CD4-positive, alpha-beta memory T cell (primary cell): ENCODE measurements around the gene CAB39. TPM values are rescaled to one million over a fixed set of nuclear protein-coding genes. Genes with fewer than 3 reads are reported as not detected.

ENCODE experiments used
- CTCF ChIA-PET: fragments of 350-600 bp; sonication (Branson Sonifier 250); formaldehyde crosslinking; loops from one replicate; lab custom pipeline; 2021; ENCODE audit warnings: inconsistent platforms; ENCODE audit not compliant: partially characterized antibody; lab: Charles Lee
- POLR2A ChIA-PET: fragments of 350-600 bp; sonication (Branson Sonifier 250); formaldehyde crosslinking; loops from one replicate; lab custom pipeline; 2021; ENCODE audit not compliant: partially characterized antibody; lab: Charles Lee
- DNase-seq, 5 donors: peaks; one replicate each; pipeline versions ENCODE4 v3.0.0 to v3.0.0-alpha.2; 2020 to 2022; ENCODE audit warnings: mixed read lengths in 1 of 5
- H3K27ac ChIP-seq: one replicate; pipeline ENCODE4 v1.7.0; 2013; ENCODE audit warnings: low read depth, low read length
- H3K27me3 ChIP-seq: 2 replicates; pipeline ENCODE4 v1.7.0; 2013; ENCODE audit warnings: mild to moderate bottlenecking, low read length, moderate library complexity; ENCODE audit not compliant: insufficient read depth
- H3K36me3 ChIP-seq: 2 replicates; pipeline ENCODE4 v1.7.0; 2013; ENCODE audit warnings: mild to moderate bottlenecking, low read length, moderate library complexity; ENCODE audit not compliant: insufficient read depth
- H3K4me1 ChIP-seq: 2 replicates; pipeline ENCODE4 v1.7.0; 2013; ENCODE audit warnings: mild to moderate bottlenecking, low read length, moderate library complexity; ENCODE audit not compliant: insufficient read depth
- H3K4me3 ChIP-seq, 2 donors: one replicate each; pipeline ENCODE4 v1.7.0; 2013; ENCODE audit warnings: low read length in 2 of 2, mild to moderate bottlenecking in 1 of 2
- H3K9me3 ChIP-seq, 2 donors: one replicate each; pipeline ENCODE4 v1.7.0; 2013; ENCODE audit warnings: low read length in 2 of 2, control low read depth in 1 of 2; ENCODE audit not compliant: control insufficient read depth in 1 of 2
- H3K27ac Mint-ChIP-seq, 7 donors: one replicate each; pipeline ENCODE4 v1.8.0; 2020 to 2021; ENCODE audit warnings: mixed read lengths in 7 of 7, mild to moderate bottlenecking in 6 of 7, inconsistent platforms in 3 of 7, moderate library complexity in 3 of 7
- H3K27me3 Mint-ChIP-seq, 2 donors: one replicate each; pipeline ENCODE4 v1.8.0; 2020 to 2021; ENCODE audit warnings: mixed read lengths in 2 of 2
- H3K36me3 Mint-ChIP-seq, 2 donors: one replicate each; pipeline ENCODE4 v1.8.0; 2020 to 2021; ENCODE audit warnings: mixed read lengths in 2 of 2, inconsistent platforms in 1 of 2, mild to moderate bottlenecking in 1 of 2
- H3K4me1 Mint-ChIP-seq, 4 donors: one replicate each; pipeline ENCODE4 v1.8.0; 2020 to 2021; ENCODE audit warnings: mixed read lengths in 4 of 4, mild to moderate bottlenecking in 1 of 4
- H3K4me3 Mint-ChIP-seq, 8 donors: one replicate each; pipeline ENCODE4 v1.8.0; 2020 to 2021; ENCODE audit warnings: mixed read lengths in 8 of 8, mild to moderate bottlenecking in 7 of 8, moderate library complexity in 6 of 8, inconsistent platforms in 3 of 8
- H3K9me3 Mint-ChIP-seq, 8 donors: one replicate each; pipeline ENCODE4 v1.8.0; 2020 to 2021; ENCODE audit warnings: mixed read lengths in 8 of 8, mild to moderate bottlenecking in 5 of 8, inconsistent platforms in 3 of 8, moderate library complexity in 1 of 8
- intact Hi-C: fragments of 100-400 bp; cut with micrococcal nuclease; formaldehyde crosslinking; loops from one replicate; pipeline ENCODE4 v1.15.1; 2023
- polyA plus RNA-seq, 2 donors: library from polyadenylated mRNA; unstranded; fragments of 300-500 nt; fragmentation: Illumina TruSeq; gene quantifications; one replicate each; pipeline ENCODE4 v1.2.3, GENCODE V29; 2021
- total RNA-seq, 2 experiments: library from RNA; stranded (reverse); gene quantifications; one replicate each; pipeline ENCODE4 v1.2.3, GENCODE V29; 2021

The CAB39 gene
- total and polyA plus RNA-seq, 4 experiments from 2014 or later = 80.8 to 115 (median 100) TPM

DNA sequence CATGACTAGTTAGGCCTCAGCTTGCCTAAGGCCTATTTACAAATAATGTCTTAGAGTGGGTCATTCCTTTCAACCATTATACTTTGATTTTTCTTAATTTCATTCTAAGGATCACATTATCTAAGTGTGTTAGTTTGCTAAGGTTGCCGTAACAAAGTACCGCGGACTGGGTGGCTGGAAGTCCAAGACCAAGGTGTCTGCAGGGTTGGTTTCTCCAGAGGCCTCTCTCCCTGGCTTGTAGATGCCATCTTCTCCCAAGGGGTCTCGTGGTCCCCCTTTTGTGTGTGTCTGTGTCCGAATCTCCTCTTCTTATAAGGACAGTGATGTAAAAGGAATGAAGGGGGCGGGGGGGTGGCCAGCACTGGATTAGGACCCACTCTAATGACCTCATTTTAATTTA lies 133.7 kb downstream of the CAB39 start:
- Mint-ChIP-seq H3K4me3 (no peak overlapping the region), H3K36me3 (no peaks in the 10 kb centered on the region), H3K9me3 (no peaks in the 10 kb centered on the region), H3K27ac (no peak overlapping the region), H3K27me3 (peaks cover 16 to 24% of the 10 kb centered on the region in 2 donors), H3K4me1 (peaks cover 5 to 10% (median 7%) of the 10 kb centered on the region in 4 donors)
- Histone ChIP-seq H3K27me3 (no peaks in the 10 kb centered on the region), H3K36me3 (no peaks in the 10 kb centered on the region), H3K4me1 (peaks cover 8% of the 10 kb centered on the region), H3K27ac (no peak overlapping the region), H3K4me3 (no peak overlapping the region), H3K9me3 (no peaks in the 10 kb centered on the region)
- DNase-seq = no peak
- ChIA-PET POLR2A (no interaction called here), CTCF (interaction anchor here (1.1 to 8.6 kb wide), 5 partner anchors 9 to 140 kb away, joined by 3 to 80 read pairs (median 9); no protein-coding TSS in a partner anchor)
- intact Hi-C loops = no loop called here

DNA sequence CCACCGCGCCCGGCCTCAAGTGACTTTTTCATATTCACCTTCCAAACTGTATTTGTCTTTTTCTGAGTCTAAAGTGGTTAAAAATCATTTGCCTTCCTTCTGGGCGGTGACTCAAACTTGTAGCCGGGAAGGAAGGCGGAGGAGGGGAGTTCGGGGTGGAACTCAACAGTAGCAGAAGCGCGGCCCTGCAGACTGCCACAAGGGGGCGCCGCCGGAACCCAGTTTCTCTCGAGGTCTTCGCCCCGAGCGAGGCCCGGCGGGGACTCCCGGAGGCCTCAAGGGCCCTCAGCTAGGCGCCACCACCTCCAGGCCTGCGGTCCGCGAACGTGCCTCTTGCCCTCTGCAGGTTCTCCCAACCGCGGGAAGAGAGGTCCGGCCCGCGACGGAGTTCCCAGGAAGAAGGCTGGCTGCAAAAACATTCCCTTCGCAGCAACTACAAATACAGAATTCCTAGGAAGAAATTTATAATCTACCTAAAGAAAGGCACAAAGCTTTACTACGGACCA lies 135.3 kb downstream of the CAB39 start:
- Histone ChIP-seq H3K36me3 (no peaks in the 10 kb centered on the region), H3K4me3 (no peak overlapping the region), H3K27ac (no peak overlapping the region), H3K4me1 (peaks cover 8% of the 10 kb centered on the region), H3K9me3 (no peaks in the 10 kb centered on the region), H3K27me3 (no peaks in the 10 kb centered on the region)
- POLR2A ChIA-PET = interaction anchor here (0.6 to 0.9 kb wide), 2 partner anchors 140 to 667 kb away, joined by 3 read pairs; no protein-coding TSS in a partner anchor
- H3K27me3 Mint-ChIP-seq = peaks cover 19 to 20% of the 10 kb centered on the region in 2 donors
- DNase-seq = peak; percentile 74 to 82 (median 76)
- intact Hi-C loops = loop anchor here (1.0 to 2.0 kb wide), 4 partner anchors 17 to 139 kb away; partner anchors contain the start of gene ITM2C
- no peaks in the 10 kb centered on the region for H3K36me3 Mint-ChIP-seq
- H3K4me1 Mint-ChIP-seq = peaks cover 5 to 10% (median 7%) of the 10 kb centered on the region in 4 donors
- peak overlapping the region in 6 of 8 donors; percentile 36 to 79 (median 50) for H3K4me3 Mint-ChIP-seq
- peak overlapping the region in 2 of 7 donors; percentile 27 for H3K27ac Mint-ChIP-seq
- H3K9me3 Mint-ChIP-seq = no peaks in the 10 kb centered on the region
- CTCF ChIA-PET = interaction anchor here (0.6 to 8.6 kb wide), 29 partner anchors 8 to 396 kb away, joined by 3 to 80 read pairs (median 5); partner anchors contain the start of gene ITM2C

DNA sequence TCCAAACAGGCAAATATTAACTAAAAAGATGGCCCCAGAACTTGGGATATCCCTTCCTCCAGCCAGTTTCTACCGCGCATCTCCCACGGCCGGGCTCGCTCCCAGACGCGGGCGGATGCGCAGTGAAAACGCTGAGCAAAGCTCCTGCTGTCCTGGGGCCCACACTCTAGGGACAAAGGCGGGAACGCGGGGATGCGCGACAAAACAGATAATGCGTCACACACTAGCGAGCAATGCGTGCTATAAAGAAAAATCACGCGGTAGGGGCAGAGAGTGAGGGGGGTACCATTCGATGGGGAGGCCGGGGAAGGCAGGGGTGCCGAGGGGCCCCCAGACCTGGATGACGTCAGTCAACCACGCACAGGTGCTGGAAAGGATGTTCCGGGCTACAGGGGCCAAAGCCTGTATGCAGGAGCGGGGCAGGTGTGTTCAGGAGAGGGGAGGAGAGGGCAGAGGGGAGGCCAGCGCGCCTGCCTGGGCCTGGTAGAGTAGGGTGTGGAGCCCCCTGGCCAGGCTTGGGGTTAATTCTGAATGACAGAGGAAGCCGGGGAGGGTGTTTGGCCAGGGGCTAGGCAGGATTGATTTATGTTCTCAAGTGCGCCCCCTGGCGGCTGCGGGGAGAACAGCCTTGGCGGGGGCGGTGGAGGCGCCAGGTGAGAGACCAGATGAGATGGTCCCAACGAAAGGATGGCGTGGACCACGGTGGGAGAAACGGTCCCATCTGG lies 137.2 kb downstream of the CAB39 start:
- Mint-ChIP-seq H3K36me3 (no peaks in the 10 kb centered on the region), H3K4me3 (peak overlapping the region in 1 of 8 donors; percentile 31), H3K9me3 (no peaks in the 10 kb centered on the region), H3K4me1 (peaks cover 5 to 10% (median 7%) of the 10 kb centered on the region in 4 donors), H3K27me3 (peaks cover 18 to 26% of the 10 kb centered on the region in 2 donors), H3K27ac (peak overlapping the region in 1 of 7 donors; percentile 57)
- no peaks in the 10 kb centered on the region for H3K27me3 ChIP-seq
- intact Hi-C loops = loop anchor here (2.0 kb wide), 1 partner anchor 15 kb away; the partner anchor contains the start of gene ITM2C
- DNase-seq = peak; percentile 58 to 67 (median 63)
- H3K27ac ChIP-seq = no peak overlapping the region
- no peaks in the 10 kb centered on the region for H3K36me3 ChIP-seq
- POLR2A ChIA-PET = interaction anchor here (0.6 to 1.1 kb wide), 2 partner anchors 26 to 677 kb away, joined by 3 read pairs; no protein-coding TSS in a partner anchor
- H3K4me3 ChIP-seq = no peak overlapping the region
- CTCF ChIA-PET = interaction anchor here (0.8 to 8.6 kb wide), 20 partner anchors 12 to 203 kb away, joined by 3 to 80 read pairs (median 4); no protein-coding TSS in a partner anchor
- no peaks in the 10 kb centered on the region for H3K9me3 ChIP-seq
- peaks cover 8% of the 10 kb centered on the region for H3K4me1 ChIP-seq

DNA sequence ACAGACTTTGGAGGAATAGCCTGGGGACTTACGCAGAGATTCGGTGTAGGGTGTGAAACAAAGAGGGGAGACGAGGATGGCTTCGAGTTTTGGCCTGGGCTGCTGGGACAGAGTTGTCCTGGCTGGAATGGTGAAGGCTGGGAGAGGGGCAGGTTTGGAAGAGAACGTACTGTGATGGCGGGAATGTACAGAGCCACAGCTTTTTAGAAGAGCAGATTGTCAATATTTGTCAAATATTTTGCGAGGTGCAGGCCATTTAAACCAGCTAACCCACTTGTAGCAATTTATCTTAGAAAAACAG lies 137.7 kb downstream of the CAB39 start:
- Mint-ChIP-seq H3K4me3 (no peak overlapping the region), H3K27me3 (peaks cover 17 to 26% of the 10 kb centered on the region in 2 donors), H3K4me1 (peaks cover 5 to 10% (median 7%) of the 10 kb centered on the region in 4 donors), H3K27ac (peak overlapping the region in 1 of 7 donors; percentile 57), H3K36me3 (no peaks in the 10 kb centered on the region), H3K9me3 (no peaks in the 10 kb centered on the region)
- Histone ChIP-seq H3K4me1 (peaks cover 8% of the 10 kb centered on the region), H3K36me3 (no peaks in the 10 kb centered on the region), H3K27ac (no peak overlapping the region), H3K27me3 (no peaks in the 10 kb centered on the region), H3K4me3 (no peak overlapping the region), H3K9me3 (no peaks in the 10 kb centered on the region)
- ChIA-PET POLR2A (interaction anchor here (0.6 to 1.1 kb wide), 2 partner anchors 26 to 677 kb away, joined by 3 read pairs; no protein-coding TSS in a partner anchor), CTCF (interaction anchor here (0.8 to 8.6 kb wide), 8 partner anchors 10 to 136 kb away, joined by 3 to 80 read pairs (median 4); no protein-coding TSS in a partner anchor)
- intact Hi-C loops = no loop called here
- no peak for DNase-seq

DNA sequence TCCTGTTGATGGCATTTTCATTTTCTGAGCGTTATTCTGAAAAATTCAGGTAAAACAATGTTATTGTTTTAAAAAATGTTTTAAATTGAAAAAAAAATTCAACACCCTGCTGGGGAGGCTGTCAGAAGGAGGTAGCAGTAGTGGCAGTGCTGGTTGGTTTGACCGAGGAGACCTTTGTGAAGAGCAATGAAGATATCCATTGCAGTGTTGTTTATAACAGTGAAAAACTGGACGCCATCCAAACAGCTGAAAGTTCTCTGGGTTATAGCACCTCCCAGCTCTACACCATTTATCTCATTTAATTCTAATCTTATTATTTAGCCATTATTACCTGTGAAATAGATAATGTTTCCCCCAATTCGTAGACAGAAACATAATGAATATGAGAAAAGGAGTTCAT lies 139.5 kb downstream of the CAB39 start:
- peaks cover 4% of the 10 kb centered on the region for H3K27me3 ChIP-seq
- intact Hi-C loops = no loop called here
- Mint-ChIP-seq H3K36me3 (no peaks in the 10 kb centered on the region), H3K27ac (no peak overlapping the region), H3K4me1 (peaks cover 5 to 10% (median 7%) of the 10 kb centered on the region in 4 donors), H3K9me3 (no peaks in the 10 kb centered on the region), H3K27me3 (peaks cover 20 to 24% of the 10 kb centered on the region in 2 donors), H3K4me3 (no peak overlapping the region)
- H3K4me1 ChIP-seq = peaks cover 8% of the 10 kb centered on the region
- H3K27ac ChIP-seq = no peak overlapping the region
- no peaks in the 10 kb centered on the region for H3K9me3 ChIP-seq
- CTCF ChIA-PET = interaction anchor here (1.0 to 8.6 kb wide), 5 partner anchors 9 to 133 kb away, joined by 3 to 80 read pairs (median 7); no protein-coding TSS in a partner anchor
- no peak overlapping the region for H3K4me3 ChIP-seq
- POLR2A ChIA-PET = interaction anchor here (0.9 kb wide), 1 partner anchor 135 kb away, joined by 4 read pairs; no protein-coding TSS in a partner anchor
- no peak for DNase-seq
- no peaks in the 10 kb centered on the region for H3K36me3 ChIP-seq

DNA sequence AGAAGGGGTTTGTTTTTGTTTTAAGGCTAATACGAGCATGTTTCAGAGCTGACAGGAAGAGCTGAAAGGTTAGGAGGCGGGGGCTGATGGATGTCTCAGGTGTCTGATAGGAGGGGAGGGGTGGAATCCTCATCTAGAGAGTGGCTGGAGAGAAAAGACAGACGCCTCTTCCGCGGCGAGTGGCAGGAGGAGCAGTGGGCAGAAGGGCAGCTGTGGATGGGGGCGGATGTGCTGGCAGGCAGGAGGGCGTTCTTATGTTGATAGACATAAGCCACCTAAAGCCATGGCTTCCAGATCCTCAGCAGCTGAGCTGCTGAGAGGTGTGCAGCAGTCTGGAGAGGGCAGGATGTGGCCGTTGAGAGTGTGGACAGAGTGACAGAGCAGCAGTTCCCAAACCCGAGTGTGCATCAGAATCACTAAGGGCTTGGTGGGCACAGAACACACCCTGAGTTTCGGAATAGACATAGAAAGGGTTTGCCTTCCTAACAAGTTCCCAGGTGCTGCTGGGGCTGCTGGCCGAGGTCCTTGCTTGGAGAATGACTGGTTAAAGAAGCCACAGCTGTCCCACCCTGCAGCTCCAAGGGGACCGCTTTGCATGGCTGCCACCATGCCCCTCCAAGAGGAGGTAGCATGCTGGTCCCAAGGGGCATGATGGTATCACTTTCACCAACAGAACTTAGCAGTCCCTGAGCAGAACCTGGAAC lies 149.1 kb downstream of the CAB39 start:
- CTCF ChIA-PET = interaction anchor here (1.2 to 2.4 kb wide), 3 partner anchors 11 to 21 kb away, joined by 3 to 10 read pairs (median 4); no protein-coding TSS in a partner anchor
- Mint-ChIP-seq H3K4me3 (peak overlapping the region in 4 of 8 donors; percentile 8 to 78 (median 35)), H3K36me3 (peaks cover 0 to 3% of the 10 kb centered on the region in 2 donors), H3K27ac (peak overlapping the region in 3 of 7 donors; percentile 1 to 75 (median 5)), H3K9me3 (peaks cover 0 to 2% (median 0%) of the 10 kb centered on the region in 8 donors), H3K27me3 (peaks cover 6 to 15% of the 10 kb centered on the region in 2 donors), H3K4me1 (peaks cover 13 to 55% (median 27%) of the 10 kb centered on the region in 4 donors)
- peaks cover 4% of the 10 kb centered on the region for H3K27me3 ChIP-seq
- DNase-seq = no peak
- POLR2A ChIA-PET = interaction anchor here (0.8 to 1.2 kb wide), 3 partner anchors 8 to 10 kb away, joined by 3 read pairs; no protein-coding TSS in a partner anchor
- H3K4me1 ChIP-seq = peaks cover 32% of the 10 kb centered on the region
- no peak overlapping the region for H3K4me3 ChIP-seq
- H3K36me3 ChIP-seq = no peaks in the 10 kb centered on the region
- intact Hi-C loops = loop anchor here (10.0 kb wide), 1 partner anchor 113 kb away; no protein-coding TSS in a partner anchor
- no peak overlapping the region for H3K27ac ChIP-seq
- H3K9me3 ChIP-seq = no peaks in the 10 kb centered on the region
